ENCODE results near the gene MAN1C1.

DNA sequence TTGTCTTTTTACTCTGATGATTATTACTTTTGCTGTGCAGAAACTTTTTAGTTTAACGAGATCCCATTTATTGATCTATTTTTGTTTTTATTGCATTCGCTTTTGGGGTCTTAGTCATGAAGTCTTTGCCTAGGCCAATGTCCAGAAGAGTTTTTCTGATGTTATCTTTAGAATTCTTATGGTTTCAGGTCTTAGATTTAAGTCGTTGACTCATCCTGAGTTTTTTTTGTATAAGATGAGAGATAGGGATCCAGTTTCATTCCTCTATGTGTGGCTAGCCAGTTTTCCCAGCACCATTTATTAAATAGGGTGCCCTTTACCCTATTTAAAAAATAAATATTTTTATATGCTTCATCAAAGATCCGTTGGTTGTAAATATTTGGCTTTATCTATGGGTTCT, 13.2 kb downstream of the MAN1C1 start:
- TF ChIP-seq, protein P1, sequence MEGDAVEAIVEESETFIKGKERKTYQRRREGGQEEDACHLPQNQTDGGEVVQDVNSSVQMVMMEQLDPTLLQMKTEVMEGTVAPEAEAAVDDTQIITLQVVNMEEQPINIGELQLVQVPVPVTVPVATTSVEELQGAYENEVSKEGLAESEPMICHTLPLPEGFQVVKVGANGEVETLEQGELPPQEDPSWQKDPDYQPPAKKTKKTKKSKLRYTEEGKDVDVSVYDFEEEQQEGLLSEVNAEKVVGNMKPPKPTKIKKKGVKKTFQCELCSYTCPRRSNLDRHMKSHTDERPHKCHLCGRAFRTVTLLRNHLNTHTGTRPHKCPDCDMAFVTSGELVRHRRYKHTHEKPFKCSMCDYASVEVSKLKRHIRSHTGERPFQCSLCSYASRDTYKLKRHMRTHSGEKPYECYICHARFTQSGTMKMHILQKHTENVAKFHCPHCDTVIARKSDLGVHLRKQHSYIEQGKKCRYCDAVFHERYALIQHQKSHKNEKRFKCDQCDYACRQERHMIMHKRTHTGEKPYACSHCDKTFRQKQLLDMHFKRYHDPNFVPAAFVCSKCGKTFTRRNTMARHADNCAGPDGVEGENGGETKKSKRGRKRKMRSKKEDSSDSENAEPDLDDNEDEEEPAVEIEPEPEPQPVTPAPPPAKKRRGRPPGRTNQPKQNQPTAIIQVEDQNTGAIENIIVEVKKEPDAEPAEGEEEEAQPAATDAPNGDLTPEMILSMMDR (IDR thresholded peaks at IDR 0.05; ENCODE audit: low read depth, low read length), result no peak
- TF ChIP-seq POLR2A (IDR thresholded peaks at IDR 0.05; ENCODE audit: extremely low read depth, insufficient read length), result no peak
- TF ChIP-seq, protein P2, sequence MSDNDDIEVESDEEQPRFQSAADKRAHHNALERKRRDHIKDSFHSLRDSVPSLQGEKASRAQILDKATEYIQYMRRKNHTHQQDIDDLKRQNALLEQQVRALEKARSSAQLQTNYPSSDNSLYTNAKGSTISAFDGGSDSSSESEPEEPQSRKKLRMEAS (IDR thresholded peaks at IDR 0.05; ENCODE audit: low read depth, low read length), result no peak

All from NB4 (cell line).